ENCODE data around the gene NELL1. TPM values are rescaled to one million over a fixed set of nuclear protein-coding genes. Genes with fewer than 3 reads are reported as not detected.

The NELL1 gene
- total and polyA plus RNA-seq, 2 experiments from 2014 or later = 1.6 TPM; not detected in 1

DNA sequence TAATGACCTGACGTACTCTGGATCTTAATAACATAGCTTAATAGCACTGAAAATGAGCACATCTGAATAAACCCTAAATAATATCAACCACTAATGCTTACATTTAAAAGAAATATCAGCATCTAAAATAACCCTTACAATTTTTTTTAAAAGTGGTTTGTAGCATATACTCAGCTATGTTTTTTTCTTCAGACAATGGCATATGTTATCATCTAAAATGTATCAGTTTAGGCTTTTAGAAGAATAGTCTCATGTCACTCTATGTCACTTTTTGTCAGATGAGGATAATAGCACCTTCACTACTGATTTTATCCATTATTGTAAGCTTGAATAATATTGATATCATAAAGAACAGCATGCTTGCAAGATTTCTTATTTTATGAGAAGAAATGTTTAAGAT lies 868.6 kb downstream of the NELL1 start:
- Mint-ChIP-seq H3K4me3 (no peak overlapping the region), H3K27me3 (ENCODE audit: insufficient read depth, low read depth, poor library complexity) (no peaks in the 10 kb centered on the region), H3K27ac (no peak overlapping the region), H3K36me3 (ENCODE audit: low read depth) (no peaks in the 10 kb centered on the region), H3K4me1 (no peaks in the 10 kb centered on the region), H3K9me3 (no peaks in the 10 kb centered on the region; the same call in 2 of the 3 replicates)
- H3K4me2 ChIP-seq = no peak overlapping the region
- TF ChIP-seq EZH2 (IDR thresholded peaks at IDR 0.05; ENCODE audit: low read depth, unreplicated experiment) (no peak), NANOG (IDR thresholded peaks at IDR 0.05; ENCODE audit: borderline replicate concordance) (no peak), CTCF (conservative IDR thresholded peaks at IDR 0.05; ENCODE audit: low read depth in 2 of 2) (no peak)
- H3K9me2 ChIP-seq (ENCODE audit: insufficient read depth) = no peaks in the 10 kb centered on the region
- H3K27me3 ChIP-seq (ENCODE audit: insufficient read depth) = no peaks in the 10 kb centered on the region
- DNase-seq (ENCODE audit: low spot score) (no peak), ATAC-seq (no peak)
- H3K79me2 ChIP-seq (replicated peaks; ENCODE audit: insufficient read depth) = no peaks in the 10 kb centered on the region
- H4K20me1 ChIP-seq (replicated peaks; ENCODE audit: insufficient read depth) = no peaks in the 10 kb centered on the region
- H3K27ac ChIP-seq (ENCODE audit: low read depth) = no peak overlapping the region
- no peak overlapping the region for H3K4me3 ChIP-seq
- H3K36me3 ChIP-seq (ENCODE audit: insufficient read depth) = no peaks in the 10 kb centered on the region
- H3K4me1 ChIP-seq (ENCODE audit: insufficient read depth) = no peaks in the 10 kb centered on the region
- H3F3A ChIP-seq (replicated peaks; ENCODE audit: low read depth) = no peaks in the 10 kb centered on the region
- no peak overlapping the region for H2AFZ ChIP-seq

DNA sequence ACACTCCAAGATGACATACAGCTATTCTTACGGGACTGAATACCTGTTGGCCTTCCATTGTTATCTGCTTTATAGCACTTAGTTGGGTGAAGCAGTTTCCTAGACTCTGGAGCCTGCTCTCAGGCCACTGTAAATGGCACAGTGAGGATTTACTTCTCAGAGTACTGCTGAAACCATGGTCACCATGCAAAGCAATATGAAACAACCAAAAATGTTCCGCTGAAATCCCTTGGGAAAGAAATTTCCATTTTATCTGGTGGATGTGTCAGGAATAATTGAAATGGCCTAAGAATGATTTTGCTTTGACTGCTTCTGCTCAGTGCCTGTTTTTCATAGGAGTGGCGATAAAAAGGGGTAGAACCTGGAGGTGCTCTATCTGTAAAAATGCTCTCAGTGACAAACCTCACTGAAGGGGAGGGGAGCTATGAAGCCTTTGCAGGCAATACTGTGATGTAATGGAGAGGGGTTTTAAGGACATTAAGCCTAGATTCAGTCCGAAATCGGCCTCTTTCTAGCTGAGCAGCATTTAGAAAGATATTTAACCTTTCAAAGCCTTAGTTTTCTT lies 871.9 kb downstream of the NELL1 start:
- TF ChIP-seq, protein P1, sequence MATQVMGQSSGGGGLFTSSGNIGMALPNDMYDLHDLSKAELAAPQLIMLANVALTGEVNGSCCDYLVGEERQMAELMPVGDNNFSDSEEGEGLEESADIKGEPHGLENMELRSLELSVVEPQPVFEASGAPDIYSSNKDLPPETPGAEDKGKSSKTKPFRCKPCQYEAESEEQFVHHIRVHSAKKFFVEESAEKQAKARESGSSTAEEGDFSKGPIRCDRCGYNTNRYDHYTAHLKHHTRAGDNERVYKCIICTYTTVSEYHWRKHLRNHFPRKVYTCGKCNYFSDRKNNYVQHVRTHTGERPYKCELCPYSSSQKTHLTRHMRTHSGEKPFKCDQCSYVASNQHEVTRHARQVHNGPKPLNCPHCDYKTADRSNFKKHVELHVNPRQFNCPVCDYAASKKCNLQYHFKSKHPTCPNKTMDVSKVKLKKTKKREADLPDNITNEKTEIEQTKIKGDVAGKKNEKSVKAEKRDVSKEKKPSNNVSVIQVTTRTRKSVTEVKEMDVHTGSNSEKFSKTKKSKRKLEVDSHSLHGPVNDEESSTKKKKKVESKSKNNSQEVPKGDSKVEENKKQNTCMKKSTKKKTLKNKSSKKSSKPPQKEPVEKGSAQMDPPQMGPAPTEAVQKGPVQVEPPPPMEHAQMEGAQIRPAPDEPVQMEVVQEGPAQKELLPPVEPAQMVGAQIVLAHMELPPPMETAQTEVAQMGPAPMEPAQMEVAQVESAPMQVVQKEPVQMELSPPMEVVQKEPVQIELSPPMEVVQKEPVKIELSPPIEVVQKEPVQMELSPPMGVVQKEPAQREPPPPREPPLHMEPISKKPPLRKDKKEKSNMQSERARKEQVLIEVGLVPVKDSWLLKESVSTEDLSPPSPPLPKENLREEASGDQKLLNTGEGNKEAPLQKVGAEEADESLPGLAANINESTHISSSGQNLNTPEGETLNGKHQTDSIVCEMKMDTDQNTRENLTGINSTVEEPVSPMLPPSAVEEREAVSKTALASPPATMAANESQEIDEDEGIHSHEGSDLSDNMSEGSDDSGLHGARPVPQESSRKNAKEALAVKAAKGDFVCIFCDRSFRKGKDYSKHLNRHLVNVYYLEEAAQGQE (IDR thresholded peaks at IDR 0.05; ENCODE audit: unreplicated experiment) = no peak
- TF ChIP-seq, protein P2, sequence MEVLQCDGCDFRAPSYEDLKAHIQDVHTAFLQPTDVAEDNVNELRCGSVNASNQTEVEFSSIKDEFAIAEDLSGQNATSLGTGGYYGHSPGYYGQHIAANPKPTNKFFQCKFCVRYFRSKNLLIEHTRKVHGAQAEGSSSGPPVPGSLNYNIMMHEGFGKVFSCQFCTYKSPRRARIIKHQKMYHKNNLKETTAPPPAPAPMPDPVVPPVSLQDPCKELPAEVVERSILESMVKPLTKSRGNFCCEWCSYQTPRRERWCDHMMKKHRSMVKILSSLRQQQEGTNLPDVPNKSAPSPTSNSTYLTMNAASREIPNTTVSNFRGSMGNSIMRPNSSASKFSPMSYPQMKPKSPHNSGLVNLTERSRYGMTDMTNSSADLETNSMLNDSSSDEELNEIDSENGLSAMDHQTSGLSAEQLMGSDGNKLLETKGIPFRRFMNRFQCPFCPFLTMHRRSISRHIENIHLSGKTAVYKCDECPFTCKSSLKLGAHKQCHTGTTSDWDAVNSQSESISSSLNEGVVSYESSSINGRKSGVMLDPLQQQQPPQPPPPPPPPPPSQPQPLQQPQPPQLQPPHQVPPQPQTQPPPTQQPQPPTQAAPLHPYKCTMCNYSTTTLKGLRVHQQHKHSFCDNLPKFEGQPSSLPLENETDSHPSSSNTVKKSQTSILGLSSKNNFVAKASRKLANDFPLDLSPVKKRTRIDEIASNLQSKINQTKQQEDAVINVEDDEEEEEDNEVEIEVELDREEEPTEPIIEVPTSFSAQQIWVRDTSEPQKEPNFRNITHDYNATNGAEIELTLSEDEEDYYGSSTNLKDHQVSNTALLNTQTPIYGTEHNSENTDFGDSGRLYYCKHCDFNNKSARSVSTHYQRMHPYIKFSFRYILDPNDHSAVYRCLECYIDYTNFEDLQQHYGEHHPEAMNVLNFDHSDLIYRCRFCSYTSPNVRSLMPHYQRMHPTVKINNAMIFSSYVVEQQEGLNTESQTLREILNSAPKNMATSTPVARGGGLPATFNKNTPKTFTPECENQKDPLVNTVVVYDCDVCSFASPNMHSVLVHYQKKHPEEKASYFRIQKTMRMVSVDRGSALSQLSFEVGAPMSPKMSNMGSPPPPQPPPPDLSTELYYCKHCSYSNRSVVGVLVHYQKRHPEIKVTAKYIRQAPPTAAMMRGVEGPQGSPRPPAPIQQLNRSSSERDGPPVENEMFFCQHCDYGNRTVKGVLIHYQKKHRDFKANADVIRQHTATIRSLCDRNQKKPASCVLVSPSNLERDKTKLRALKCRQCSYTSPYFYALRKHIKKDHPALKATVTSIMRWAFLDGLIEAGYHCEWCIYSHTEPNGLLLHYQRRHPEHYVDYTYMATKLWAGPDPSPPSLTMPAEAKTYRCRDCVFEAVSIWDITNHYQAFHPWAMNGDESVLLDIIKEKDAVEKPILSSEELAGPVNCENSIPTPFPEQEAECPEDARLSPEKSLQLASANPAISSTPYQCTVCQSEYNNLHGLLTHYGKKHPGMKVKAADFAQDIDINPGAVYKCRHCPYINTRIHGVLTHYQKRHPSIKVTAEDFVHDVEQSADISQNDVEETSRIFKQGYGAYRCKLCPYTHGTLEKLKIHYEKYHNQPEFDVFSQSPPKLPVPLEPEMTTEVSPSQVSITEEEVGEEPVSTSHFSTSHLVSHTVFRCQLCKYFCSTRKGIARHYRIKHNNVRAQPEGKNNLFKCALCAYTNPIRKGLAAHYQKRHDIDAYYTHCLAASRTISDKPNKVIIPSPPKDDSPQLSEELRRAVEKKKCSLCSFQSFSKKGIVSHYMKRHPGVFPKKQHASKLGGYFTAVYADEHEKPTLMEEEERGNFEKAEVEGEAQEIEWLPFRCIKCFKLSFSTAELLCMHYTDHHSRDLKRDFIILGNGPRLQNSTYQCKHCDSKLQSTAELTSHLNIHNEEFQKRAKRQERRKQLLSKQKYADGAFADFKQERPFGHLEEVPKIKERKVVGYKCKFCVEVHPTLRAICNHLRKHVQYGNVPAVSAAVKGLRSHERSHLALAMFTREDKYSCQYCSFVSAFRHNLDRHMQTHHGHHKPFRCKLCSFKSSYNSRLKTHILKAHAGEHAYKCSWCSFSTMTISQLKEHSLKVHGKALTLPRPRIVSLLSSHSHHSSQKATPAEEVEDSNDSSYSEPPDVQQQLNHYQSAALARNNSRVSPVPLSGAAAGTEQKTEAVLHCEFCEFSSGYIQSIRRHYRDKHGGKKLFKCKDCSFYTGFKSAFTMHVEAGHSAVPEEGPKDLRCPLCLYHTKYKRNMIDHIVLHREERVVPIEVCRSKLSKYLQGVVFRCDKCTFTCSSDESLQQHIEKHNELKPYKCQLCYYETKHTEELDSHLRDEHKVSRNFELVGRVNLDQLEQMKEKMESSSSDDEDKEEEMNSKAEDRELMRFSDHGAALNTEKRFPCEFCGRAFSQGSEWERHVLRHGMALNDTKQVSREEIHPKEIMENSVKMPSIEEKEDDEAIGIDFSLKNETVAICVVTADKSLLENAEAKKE (CRISPR knock-in tag; IDR thresholded peaks at IDR 0.05) = no peak
- Histone ChIP-seq H3K4me2 (no peak overlapping the region), H4K20me1 (replicated peaks; ENCODE audit: insufficient read depth) (no peaks in the 10 kb centered on the region), H3K4me3 (no peak overlapping the region), H3K4me1 (ENCODE audit: insufficient read depth) (no peaks in the 10 kb centered on the region), H3K79me2 (replicated peaks; ENCODE audit: insufficient read depth) (no peaks in the 10 kb centered on the region), H3K36me3 (ENCODE audit: insufficient read depth) (no peaks in the 10 kb centered on the region), H3K27me3 (ENCODE audit: insufficient read depth) (no peaks in the 10 kb centered on the region), H2AFZ (no peak overlapping the region), H3F3A (replicated peaks; ENCODE audit: low read depth) (no peaks in the 10 kb centered on the region), H3K9me2 (ENCODE audit: insufficient read depth) (no peaks in the 10 kb centered on the region), H3K27ac (ENCODE audit: low read depth) (no peak overlapping the region)
- no peak overlapping the region for H3K27ac Mint-ChIP-seq
- no peaks in the 10 kb centered on the region; the same call in 2 of the 3 replicates for H3K9me3 Mint-ChIP-seq
- H3K27me3 Mint-ChIP-seq (ENCODE audit: insufficient read depth, low read depth, poor library complexity) = no peaks in the 10 kb centered on the region
- no peak overlapping the region for H3K4me3 Mint-ChIP-seq
- no peaks in the 10 kb centered on the region for H3K4me1 Mint-ChIP-seq
- H3K36me3 Mint-ChIP-seq (ENCODE audit: low read depth) = no peaks in the 10 kb centered on the region
- DNase-seq (ENCODE audit: low spot score) (no peak), ATAC-seq (no peak)

Data from GM23338 (cell line).